Endothelial cell of umbilical vein (primary cell): Measurements from ENCODE around the gene UFSP1. TPM values are rescaled to one million over a fixed set of nuclear protein-coding genes. Genes with fewer than 3 reads are reported as not detected.

ENCODE experiments used
- BruUV-seq: library from RNA; stranded (reverse); fragments of 400-500 nt; replicated peaks from 2 replicates; lab custom pipeline; 2021; lab: Mats Ljungman, UMichigan
- CTCF ChIA-PET: fragments of 300-600, 350-600 bp; sonication (Branson Sonifier 250); formaldehyde crosslinking; loops from one replicate; lab custom pipeline; 2021; ENCODE audit warnings: antibody characterized with exemption, inconsistent platforms; lab: Charles Lee
- POLR2A ChIA-PET: fragments of 300-600, 350-600 bp; sonication (Branson Sonifier 250); formaldehyde crosslinking; loops from one replicate; lab custom pipeline; 2021; ENCODE audit warnings: antibody characterized with exemption, inconsistent platforms; lab: Charles Lee
- DNase-seq: peaks from one replicate; pipeline ENCODE4 v3.0.0-alpha.2; 2011; ENCODE audit warnings: low read depth, low spot score
- FAIRE-seq: peaks from 2 replicates; lab custom pipeline; 2011; peaks lifted over from hg19 to GRCh38; lab: Jason Lieb, UNC
- H2AFZ ChIP-seq: 2 replicates; pipeline ENCODE4 v1.6.0; 2012; ENCODE audit warnings: low read depth, low read length, control low read depth, inconsistent platforms
- H3K27ac ChIP-seq: 2 replicates; pipeline ENCODE4 v1.5.1; 2011; ENCODE audit warnings: low read depth, mild to moderate bottlenecking, control low read depth, low read length, moderate library complexity; ENCODE audit not compliant: insufficient read depth
- H3K27me3 ChIP-seq, 2 experiments: 2 replicates each; pipeline versions ENCODE4 v1.6.0 to v1.6.1; 2011; ENCODE audit warnings: low read length in 2 of 2, mixed read lengths in 1 of 2; ENCODE audit not compliant: control insufficient read depth in 2 of 2, insufficient read depth in 2 of 2
- H3K36me3 ChIP-seq, 2 experiments: 2 replicates in 1 of 2; 3 replicates in 1 of 2; pipeline ENCODE4 v1.5.1; 2011; ENCODE audit warnings: low read length in 2 of 2, mild to moderate bottlenecking in 1 of 2, moderate library complexity in 1 of 2; ENCODE audit not compliant: control insufficient read depth in 2 of 2, insufficient read depth in 2 of 2; ENCODE audit errors: extremely low read depth in 1 of 2
- H3K4me1 ChIP-seq: 3 replicates; pipeline ENCODE4 v1.5.1; 2011; ENCODE audit warnings: mild to moderate bottlenecking, low read length; ENCODE audit not compliant: control insufficient read depth, insufficient read depth; ENCODE audit errors: extremely low read depth
- H3K4me2 ChIP-seq: 2 replicates; pipeline ENCODE4 v1.6.1; 2011; ENCODE audit warnings: low read length, control low read depth, mixed read lengths; ENCODE audit not compliant: insufficient read depth
- H3K4me3 ChIP-seq, 3 experiments: fragments of 200-600 bp in 1 of 3; sonication (generic), shearing (Covaris generic) in 1 of 3; replicated peaks in 1 of 3; 2 replicates each; pipeline ENCODE4 v1.5.1; 2011 to 2016; ENCODE audit warnings: control low read depth in 3 of 3, low read length in 3 of 3, mild to moderate bottlenecking in 2 of 3, inconsistent platforms in 1 of 3, low read depth in 1 of 3, moderate library complexity in 1 of 3; ENCODE audit not compliant: insufficient read depth in 1 of 3
- H3K79me2 ChIP-seq: 2 replicates; pipeline ENCODE4 v1.6.0; 2012; ENCODE audit warnings: low read length, inconsistent platforms; ENCODE audit not compliant: control insufficient read depth, insufficient read depth
- H3K9ac ChIP-seq: replicated peaks from 2 replicates; pipeline ENCODE3; 2011; ENCODE audit warnings: low read length, control low read depth; ENCODE audit not compliant: insufficient read depth; ENCODE audit errors: extremely low read depth
- H3K9me1 ChIP-seq: replicated peaks from 3 replicates; pipeline ENCODE4 v1.6.0; 2011; ENCODE audit warnings: mild to moderate bottlenecking, low read length; ENCODE audit not compliant: control insufficient read depth, insufficient read depth; ENCODE audit errors: extremely low read depth
- H3K9me3 ChIP-seq: replicated peaks from 2 replicates; pipeline ENCODE4 v1.5.1; 2012; ENCODE audit warnings: low read length, inconsistent platforms; ENCODE audit not compliant: control insufficient read depth, insufficient read depth
- H4K20me1 ChIP-seq: replicated peaks from 2 replicates; pipeline ENCODE3; 2011; ENCODE audit warnings: mild to moderate bottlenecking, low read length; ENCODE audit not compliant: control insufficient read depth, insufficient read depth; ENCODE audit errors: extremely low read depth
- JUN ChIP-seq: IDR thresholded peaks from 2 replicates; pipeline ENCODE4 v1.6.1; 2011; ENCODE audit warnings: borderline replicate concordance, low read depth; ENCODE audit not compliant: insufficient read length, insufficient read depth
- POLR2A ChIP-seq: IDR thresholded peaks from 2 replicates; pipeline ENCODE4 v1.6.1; 2012; ENCODE audit warnings: low read depth, mild to moderate bottlenecking, control low read depth, low read length
- dilution Hi-C: fragments of 300-500 bp; cut with MboI; formaldehyde crosslinking; loops from one replicate; pipeline ENCODE4 v1.15.0; 2019; ENCODE audit warnings: low sequenced_read_pairs; ENCODE audit not compliant: extremely low pct_ligation_motif_present
- intact Hi-C: fragments of 100-400 bp; cut with micrococcal nuclease; formaldehyde crosslinking; loops from one replicate; pipeline ENCODE4 v1.10.0; 2022
- polyA plus RNA-seq, 4 experiments: library from polyadenylated mRNA; depleted of rRNA in 3 of 4; stranded (reverse) in 3 of 4; unstranded in 1 of 4; fragments of >200 nt; gene quantifications; 2 replicates each; pipeline versions ENCODE4 v1.2.1 to v1.2.3, GENCODE V29; 2011 to 2012; ENCODE audit warnings: missing spikeins in 1 of 4
- total RNA-seq: library from RNA; stranded (reverse); gene quantifications from 2 replicates; pipeline ENCODE4 v1.2.3, GENCODE V29; 2021
- TF ChIP-seq, protein P1 (sequence below), 2 donors: IDR thresholded peaks; 1 replicate in 1 of 2; 2 replicates in 1 of 2; pipeline ENCODE4 v1.5.1; 2011; ENCODE audit warnings: low read length in 2 of 2, mild to moderate bottlenecking in 2 of 2, moderate library complexity in 2 of 2, control low read depth in 1 of 2, inconsistent platforms in 1 of 2, low read depth in 1 of 2; ENCODE audit not compliant: insufficient read depth in 1 of 2; ENCODE audit errors: extremely low read depth in 1 of 2

The UFSP1 gene
- total and polyA plus RNA-seq, 2 donors (not counting 3 experiments of a cell fraction or from before 2014, with no cell fraction given) = 0.84 to 0.93 TPM

DNA sequence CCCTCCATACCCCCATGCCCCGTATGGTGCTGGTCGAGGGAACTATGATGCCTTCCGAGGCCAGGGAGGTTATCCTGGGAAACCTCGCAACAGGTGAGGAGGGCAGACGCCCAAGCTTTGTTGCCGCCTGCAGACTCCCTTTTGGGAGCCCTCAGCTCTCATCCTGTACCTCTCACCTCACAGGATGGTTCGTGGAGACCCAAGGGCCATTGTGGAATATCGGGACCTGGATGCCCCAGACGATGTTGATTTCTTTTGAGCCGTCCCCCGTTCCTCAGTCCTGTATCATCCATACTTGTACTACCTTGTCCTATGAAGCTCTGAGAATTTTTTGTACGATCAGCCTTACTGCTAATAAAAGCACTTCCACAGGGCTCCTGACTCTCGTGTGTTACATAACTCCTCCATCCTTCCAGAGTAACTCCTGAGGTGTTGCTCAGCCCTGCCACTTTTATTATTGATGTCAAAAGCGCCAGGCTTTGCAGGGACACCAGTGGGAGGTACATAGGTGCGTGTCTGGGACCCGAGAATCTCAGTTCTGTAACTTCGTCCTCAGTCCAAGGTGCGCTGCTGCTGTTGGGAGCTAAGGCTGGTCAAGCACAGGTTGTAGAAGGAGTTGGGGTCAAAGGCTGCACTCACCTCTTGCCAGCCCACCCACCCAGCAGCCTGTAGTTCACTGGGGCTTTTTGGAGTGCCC is 1.1 kb downstream of the UFSP1 start:
- H3K4me1 ChIP-seq = peaks cover 40% of the 10 kb centered on the region
- ChIA-PET CTCF (no interaction called here), POLR2A (interaction anchor here (0.9 to 4.2 kb wide), 2 partner anchors 13 to 206 kb away, joined by 3 to 27 read pairs; partner anchors contain the start of gene SRRT)
- no TSS peak for BruUV-seq
- TF ChIP-seq POLR2A (no peak), JUN (no peak)
- TF ChIP-seq, protein P1, sequence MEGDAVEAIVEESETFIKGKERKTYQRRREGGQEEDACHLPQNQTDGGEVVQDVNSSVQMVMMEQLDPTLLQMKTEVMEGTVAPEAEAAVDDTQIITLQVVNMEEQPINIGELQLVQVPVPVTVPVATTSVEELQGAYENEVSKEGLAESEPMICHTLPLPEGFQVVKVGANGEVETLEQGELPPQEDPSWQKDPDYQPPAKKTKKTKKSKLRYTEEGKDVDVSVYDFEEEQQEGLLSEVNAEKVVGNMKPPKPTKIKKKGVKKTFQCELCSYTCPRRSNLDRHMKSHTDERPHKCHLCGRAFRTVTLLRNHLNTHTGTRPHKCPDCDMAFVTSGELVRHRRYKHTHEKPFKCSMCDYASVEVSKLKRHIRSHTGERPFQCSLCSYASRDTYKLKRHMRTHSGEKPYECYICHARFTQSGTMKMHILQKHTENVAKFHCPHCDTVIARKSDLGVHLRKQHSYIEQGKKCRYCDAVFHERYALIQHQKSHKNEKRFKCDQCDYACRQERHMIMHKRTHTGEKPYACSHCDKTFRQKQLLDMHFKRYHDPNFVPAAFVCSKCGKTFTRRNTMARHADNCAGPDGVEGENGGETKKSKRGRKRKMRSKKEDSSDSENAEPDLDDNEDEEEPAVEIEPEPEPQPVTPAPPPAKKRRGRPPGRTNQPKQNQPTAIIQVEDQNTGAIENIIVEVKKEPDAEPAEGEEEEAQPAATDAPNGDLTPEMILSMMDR (IDR thresholded peaks at IDR 0.05; ENCODE audit: extremely low read depth in 1 of 2, insufficient read depth in 1 of 2, low read depth in 1 of 2, low read length in 2 of 2) = no peak
- peaks cover 15% of the 10 kb centered on the region for H3K79me2 ChIP-seq
- H3K9me1 ChIP-seq = no peaks in the 10 kb centered on the region
- intact Hi-C loops (loop anchor here (1.0 kb wide), 1 partner anchor 13 kb away; the partner anchor contains the start of gene SRRT), dilution Hi-C loops (no loop called here)
- H3K27ac ChIP-seq = no peak overlapping the region
- no peaks in the 10 kb centered on the region for H3K9me3 ChIP-seq
- no peak for FAIRE-seq
- H3K4me3 ChIP-seq = peak overlapping the region in 2 of 3 experiments; percentile 27 to 41
- H2AFZ ChIP-seq = no peak overlapping the region
- H3K36me3 ChIP-seq = peaks cover 18 to 42% of the 10 kb centered on the region in 2 experiments
- DNase-seq = no peak
- H3K4me2 ChIP-seq = peak overlapping the region; percentile 27
- no peaks in the 10 kb centered on the region for H4K20me1 ChIP-seq
- H3K27me3 ChIP-seq = no peaks in the 10 kb centered on the region
- H3K9ac ChIP-seq = no peak overlapping the region
